Skeletal muscle satellite cell (primary cell): ENCODE data around the gene NAPG.
A peak's percentile ranks its signal among the peaks of the same experiment; 100 is the strongest.
"Not testable (repeated sequence)": the region's sequence is repeated elsewhere in the genome, so short reads cannot be mapped to it uniquely, and the experiment has no call there.

Experiments
- H3K27me3 ChIP-seq: 2 replicates; pipeline ENCODE4 v1.7.0; 2013; ENCODE audit warnings: low read length; ENCODE audit not compliant: control insufficient read depth, insufficient read depth
- H3K36me3 ChIP-seq: 2 replicates; pipeline ENCODE4 v1.7.0; 2013; ENCODE audit warnings: mild to moderate bottlenecking, control low read depth, low read length; ENCODE audit not compliant: insufficient read depth
- H3K4me1 ChIP-seq: 2 replicates; pipeline ENCODE4 v1.7.0; 2013; ENCODE audit warnings: low read length; ENCODE audit not compliant: control insufficient read depth, insufficient read depth
- H3K4me2 ChIP-seq: 2 replicates; pipeline ENCODE4 v1.7.0; 2013; ENCODE audit warnings: mild to moderate bottlenecking, low read length
- H3K4me3 ChIP-seq: 2 replicates; pipeline ENCODE4 v1.7.0; 2013; ENCODE audit warnings: low read length
- H3K9ac ChIP-seq: 2 replicates; pipeline ENCODE4 v1.7.0; 2013; ENCODE audit warnings: mild to moderate bottlenecking, low read depth, low read length, moderate library complexity
- H3K9me3 ChIP-seq: replicated peaks from 2 replicates; pipeline ENCODE4 v1.7.0; 2013; ENCODE audit warnings: mild to moderate bottlenecking, control low read depth, low read length

Gene NAPG

DNA sequence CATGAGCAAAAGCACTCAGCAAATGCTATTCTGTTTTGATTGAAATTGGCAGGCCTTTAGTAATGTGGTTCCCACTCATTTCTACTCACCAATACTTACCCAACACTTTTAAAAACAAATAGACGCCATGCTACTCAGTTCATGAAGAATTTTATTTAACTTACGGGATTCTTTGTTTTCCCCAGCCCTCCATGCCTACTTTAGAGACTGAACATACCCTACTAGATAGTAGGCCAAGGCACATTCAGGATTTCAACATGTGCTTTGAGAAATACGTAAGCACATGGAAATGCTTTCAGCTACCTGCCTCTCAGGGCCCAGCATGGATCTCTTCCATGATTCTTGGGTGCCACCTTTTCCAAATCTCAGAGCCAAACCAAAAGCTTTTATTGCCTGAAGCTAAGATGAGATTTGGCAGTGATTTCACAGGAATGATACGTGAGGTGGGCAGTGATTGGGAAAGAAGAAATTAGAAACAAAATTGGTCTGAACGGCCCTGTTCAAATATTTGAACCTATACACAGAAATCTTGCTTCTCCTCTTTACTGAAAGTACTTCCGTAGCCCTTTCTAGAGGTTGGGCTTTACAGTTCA, 31.4 kb downstream of the NAPG start:
- Histone ChIP-seq H3K4me1 (peaks cover 7% of the 10 kb centered on the region), H3K36me3 (peaks cover 40% of the 10 kb centered on the region), H3K27me3 (no peaks in the 10 kb centered on the region), H3K4me3 (no peak overlapping the region), H3K9me3 (no peaks in the 10 kb centered on the region), H3K9ac (no peak overlapping the region), H3K4me2 (no peak overlapping the region)

DNA sequence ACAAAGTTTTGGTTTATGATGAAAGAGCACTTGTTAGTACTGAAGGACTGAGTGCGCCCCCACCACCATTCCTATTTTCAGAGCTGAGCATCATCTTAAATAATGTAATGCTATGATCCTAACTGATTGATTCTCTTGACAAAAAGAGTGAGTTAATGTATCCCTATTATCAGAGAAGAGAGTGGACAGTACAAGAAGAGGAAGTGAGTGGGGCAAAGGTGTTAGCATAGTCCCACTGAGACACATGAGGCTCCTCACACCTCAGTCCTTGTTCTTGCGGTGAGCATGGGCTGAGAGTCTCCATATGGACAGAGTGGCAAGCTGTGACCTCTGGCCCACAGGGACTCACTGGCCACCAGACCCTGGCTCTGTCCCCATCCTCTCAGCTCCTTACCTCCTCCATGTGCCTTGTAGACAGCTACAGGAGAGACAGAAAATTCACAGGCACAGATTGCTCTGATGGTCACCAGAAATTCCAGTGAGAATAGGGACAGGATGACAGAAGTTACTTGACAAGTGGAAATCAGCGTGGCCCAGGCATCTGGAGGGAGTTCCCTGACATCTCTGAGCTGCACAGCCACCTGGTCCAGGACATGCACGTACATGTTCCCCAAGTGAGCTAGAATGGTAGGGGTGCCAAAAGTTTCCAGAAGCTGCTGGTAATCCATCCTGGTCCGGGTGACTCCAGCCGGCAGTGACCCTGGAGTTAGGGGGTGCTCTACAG, 32.6 kb downstream of the NAPG start:
- no peaks in the 10 kb centered on the region for H3K9me3 ChIP-seq
- H3K4me1 ChIP-seq, result peaks cover 7% of the 10 kb centered on the region
- peaks cover 30% of the 10 kb centered on the region for H3K36me3 ChIP-seq
- H3K27me3 ChIP-seq, result no peaks in the 10 kb centered on the region
- H3K9ac ChIP-seq, result no peak overlapping the region
- no peak overlapping the region for H3K4me2 ChIP-seq
- H3K4me3 ChIP-seq, result no peak overlapping the region

DNA sequence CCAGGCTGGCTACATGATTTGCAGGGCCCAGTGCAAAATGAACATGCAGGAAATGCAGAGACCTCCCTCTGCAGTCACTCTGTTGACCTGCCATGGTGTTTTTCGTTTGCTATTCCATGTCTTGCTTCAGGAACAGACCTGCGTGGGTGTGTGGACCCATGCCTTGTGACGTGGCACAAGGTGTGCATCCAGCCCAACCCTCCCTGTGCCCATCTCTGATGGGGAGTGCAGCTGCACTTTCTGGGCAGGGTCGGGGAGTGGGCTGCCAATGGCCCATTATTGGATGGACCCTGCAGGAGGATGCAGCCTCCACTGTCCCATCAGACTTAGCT, 33.1 kb downstream of the NAPG start:
- Histone ChIP-seq H3K9me3 (no peaks in the 10 kb centered on the region), H3K4me2 (no peak overlapping the region), H3K36me3 (peaks cover 24% of the 10 kb centered on the region), H3K27me3 (no peaks in the 10 kb centered on the region), H3K9ac (no peak overlapping the region), H3K4me3 (no peak overlapping the region), H3K4me1 (peaks cover 7% of the 10 kb centered on the region)

DNA sequence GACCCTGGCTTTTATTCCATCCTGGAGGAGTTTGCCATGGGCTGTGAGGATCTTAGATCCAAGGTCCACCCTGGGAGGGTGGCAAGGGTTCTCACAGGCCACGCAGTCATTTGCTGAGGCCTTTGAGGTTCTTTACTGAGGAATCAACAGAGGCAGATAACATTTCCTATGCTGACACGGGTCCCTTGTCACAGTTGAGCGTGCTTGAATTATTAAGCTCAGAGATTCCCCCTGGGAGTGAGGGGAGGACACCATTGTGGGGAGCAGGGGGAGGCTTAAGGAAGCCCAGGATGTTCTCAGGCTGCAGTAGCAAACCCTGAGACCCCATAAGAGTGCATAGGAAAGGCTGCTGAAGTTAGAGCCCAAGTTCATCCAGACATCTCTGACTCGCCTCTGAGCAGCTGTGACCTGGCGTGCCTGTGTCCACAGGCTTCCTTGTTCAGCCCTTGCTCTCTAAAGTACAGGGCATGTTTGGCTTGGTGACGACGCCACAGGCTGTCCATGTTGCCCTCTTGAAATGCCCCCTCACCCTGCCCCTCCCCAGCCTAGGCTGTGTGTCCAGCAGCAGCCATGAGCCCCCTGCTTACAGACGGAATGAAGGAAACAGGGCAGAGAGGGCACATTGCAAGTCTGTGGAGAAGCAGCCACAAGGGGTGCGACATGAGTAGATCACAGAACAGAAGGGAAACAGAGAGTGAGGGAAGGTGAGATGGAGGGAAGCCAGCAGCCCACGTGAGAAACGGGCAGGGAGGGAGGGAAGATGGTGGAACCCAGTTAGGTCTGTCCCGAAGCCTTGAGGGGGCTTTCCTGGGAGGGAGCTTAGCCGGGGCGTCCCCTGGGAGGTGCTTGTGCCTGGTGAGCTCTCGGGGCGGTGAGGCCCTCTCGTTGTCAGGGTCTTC, 34.0 kb downstream of the NAPG start:
- Histone ChIP-seq H3K4me2 (peak overlapping the region; percentile 43), H3K27me3 (no peaks in the 10 kb centered on the region), H3K4me3 (peak overlapping the region; percentile 33), H3K4me1 (peaks cover 7% of the 10 kb centered on the region), H3K9ac (no peak overlapping the region), H3K9me3 (no peaks in the 10 kb centered on the region), H3K36me3 (peaks cover 17% of the 10 kb centered on the region)

DNA sequence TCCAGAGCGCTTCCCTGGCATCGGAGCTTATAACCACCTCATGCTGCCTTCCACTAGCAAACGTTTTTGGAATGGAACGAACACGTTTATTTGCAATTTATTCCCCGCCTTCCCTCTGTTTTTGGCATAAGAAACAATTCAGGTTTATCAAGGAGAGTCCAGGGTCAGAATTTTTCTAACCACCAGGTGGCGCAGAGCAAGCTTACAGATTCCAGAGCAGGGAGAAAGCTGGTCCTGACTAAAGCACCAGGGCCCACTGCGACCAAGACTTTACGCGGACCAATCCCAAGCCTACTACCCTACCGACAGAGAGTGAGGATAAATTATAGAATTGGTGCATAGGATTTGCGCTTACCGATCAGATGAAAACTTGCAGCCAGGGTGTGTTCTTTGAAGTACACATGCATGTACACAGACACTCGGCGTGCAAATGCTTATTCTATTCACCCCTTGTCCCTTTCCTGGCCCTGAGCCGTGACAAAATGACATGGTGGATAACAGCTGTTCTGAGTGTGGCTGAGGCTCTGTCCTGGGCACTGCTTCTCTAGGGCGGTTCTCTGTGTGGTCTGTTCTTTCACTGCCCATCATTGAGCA, 34.7 kb downstream of the NAPG start:
- H3K4me3 ChIP-seq, result peak overlapping the region; percentile 33

DNA sequence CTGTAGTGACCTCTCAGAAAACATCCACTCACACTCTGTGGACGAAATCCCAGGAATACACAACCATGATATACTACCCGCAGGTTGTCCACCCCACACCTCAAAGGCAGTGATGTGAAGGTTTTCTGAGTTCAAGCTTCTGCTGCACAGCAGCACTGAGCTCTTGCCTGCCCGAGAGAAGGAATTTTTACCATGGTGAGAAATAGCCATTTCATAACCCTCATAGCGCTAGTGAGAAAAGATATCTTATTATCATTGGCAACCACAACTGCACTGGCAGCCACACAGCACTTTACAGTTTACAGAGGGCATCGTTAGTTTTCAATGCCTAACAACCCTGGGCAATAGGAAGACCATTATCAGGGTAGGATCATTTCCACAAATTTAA, 36.9 kb downstream of the NAPG start:
- H3K9me3 ChIP-seq, result no peaks in the 10 kb centered on the region
- H3K9ac ChIP-seq, result no peak overlapping the region
- H3K36me3 ChIP-seq, result no peaks in the 10 kb centered on the region
- no peak overlapping the region for H3K4me3 ChIP-seq
- no peak overlapping the region for H3K4me2 ChIP-seq
- H3K4me1 ChIP-seq, result peaks cover 7% of the 10 kb centered on the region
- H3K27me3 ChIP-seq, result no peaks in the 10 kb centered on the region

More for the DNA sequence above, 34.7 kb downstream of the NAPG start:
- Histone ChIP-seq H3K27me3 (no peaks in the 10 kb centered on the region), H3K36me3 (peaks cover 9% of the 10 kb centered on the region), H3K9me3 (no peaks in the 10 kb centered on the region), H3K9ac (no peak overlapping the region), H3K4me1 (peaks cover 7% of the 10 kb centered on the region), H3K4me2 (peak overlapping the region; percentile 43)

DNA sequence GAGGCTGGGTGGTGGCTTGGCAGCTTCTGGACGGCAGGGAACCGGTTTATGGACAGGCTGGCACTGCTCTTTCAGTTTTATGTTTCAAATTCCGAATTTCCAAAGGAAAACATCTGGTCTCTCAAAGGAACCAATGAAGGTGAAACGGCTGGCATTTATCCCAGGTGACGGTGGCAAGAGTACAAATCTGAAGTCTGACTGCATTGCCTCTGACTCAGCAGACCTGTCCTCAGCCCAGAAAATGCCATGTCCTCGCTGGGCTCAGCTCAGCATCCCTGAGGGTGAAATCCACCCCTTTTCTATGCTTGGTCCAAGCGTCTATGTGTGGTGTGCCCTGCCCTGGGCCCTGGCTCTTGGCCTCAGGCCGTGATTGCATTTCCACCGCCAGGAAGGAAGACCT, 38.1 kb downstream of the NAPG start:
- H3K4me2 ChIP-seq, result no peak overlapping the region
- no peaks in the 10 kb centered on the region for H3K9me3 ChIP-seq
- no peak overlapping the region for H3K4me3 ChIP-seq
- H3K36me3 ChIP-seq, result no peaks in the 10 kb centered on the region
- H3K9ac ChIP-seq, result no peak overlapping the region
- H3K4me1 ChIP-seq, result peaks cover 7% of the 10 kb centered on the region
- H3K27me3 ChIP-seq, result no peaks in the 10 kb centered on the region

DNA sequence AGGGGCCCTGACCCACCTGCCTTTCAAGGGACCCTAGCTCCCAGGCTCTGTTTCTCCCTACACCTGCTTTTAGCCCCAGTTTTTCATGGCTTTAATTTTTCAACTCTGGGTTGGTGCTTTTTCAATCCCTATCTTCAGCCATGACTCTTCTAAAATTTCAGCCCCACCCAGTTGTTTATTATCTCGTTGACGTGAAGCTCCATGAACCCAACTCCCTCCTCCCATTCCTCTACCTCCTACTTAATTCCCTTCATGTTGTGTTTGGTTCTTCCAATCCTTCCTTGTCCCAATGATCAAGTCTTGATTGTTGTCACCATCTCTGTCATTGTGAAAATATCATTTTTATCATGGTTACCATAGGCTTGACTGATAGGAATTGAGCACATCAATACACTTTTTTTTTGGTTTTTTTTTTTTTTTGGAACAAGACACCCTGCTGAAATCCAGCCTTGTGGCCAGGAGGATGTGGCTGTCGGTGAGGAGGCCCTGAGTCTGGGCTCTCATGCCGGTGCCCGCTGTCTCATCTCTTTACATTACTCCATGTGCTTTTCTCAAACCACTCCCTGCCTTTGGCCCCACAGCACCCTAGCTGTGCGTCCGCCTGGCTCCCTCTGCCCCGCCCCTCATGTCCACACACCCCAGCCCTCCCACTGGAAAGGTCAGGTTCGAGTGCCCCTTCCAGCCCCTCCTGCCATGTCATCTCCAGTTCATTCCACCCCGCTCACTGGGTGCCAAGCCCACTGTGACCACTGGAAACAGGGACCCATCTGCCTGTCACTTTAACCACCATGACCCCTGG, 39.3 kb downstream of the NAPG start:
- Histone ChIP-seq H3K4me1 (peaks cover 1% of the 10 kb centered on the region), H3K9ac (no peak overlapping the region), H3K4me3 (no peak overlapping the region), H3K4me2 (no peak overlapping the region), H3K9me3 (no peaks in the 10 kb centered on the region), H3K36me3 (no peaks in the 10 kb centered on the region), H3K27me3 (no peaks in the 10 kb centered on the region)

DNA sequence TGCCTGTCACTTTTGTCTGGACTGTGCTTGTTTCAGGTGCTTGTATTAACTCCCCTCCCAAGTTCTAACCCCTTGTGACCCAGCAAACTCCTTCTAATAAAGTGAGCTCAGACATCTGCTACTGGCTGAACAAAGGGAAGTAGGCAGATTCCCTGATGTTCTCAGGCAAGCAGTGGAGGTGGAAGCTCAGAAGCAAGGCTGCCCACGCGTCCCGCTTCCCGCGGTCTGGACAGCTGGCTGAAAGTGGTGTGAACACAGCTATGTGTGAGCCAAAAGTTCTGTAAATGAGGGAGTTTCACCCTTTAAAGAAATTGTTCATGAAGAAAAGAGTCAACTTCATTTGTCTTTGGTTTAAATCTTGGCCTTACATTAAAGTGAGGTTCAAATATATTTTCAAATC, 40.0 kb downstream of the NAPG start:
- no peak overlapping the region for H3K4me2 ChIP-seq
- no peaks in the 10 kb centered on the region for H3K36me3 ChIP-seq

DNA sequence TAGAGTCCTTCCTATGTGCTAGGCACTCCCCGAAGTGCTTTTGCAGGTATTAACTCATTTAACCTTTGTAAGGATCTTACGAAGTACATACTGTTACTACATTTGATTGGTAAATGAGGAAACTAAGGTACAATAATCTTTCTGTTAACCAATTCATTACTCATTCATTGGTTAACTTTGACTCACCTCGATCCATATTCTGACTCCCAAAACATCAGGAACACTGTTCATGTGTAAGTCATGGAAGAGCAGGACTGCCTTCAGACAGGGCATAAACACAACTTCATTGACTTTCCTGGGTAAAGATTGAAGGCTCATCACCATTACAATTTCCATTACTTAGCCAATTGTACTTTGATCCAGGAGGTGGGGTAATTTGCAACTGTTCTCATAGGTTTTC, 40.6 kb downstream of the NAPG start:
- H3K4me3 ChIP-seq, result no peak overlapping the region
- no peaks in the 10 kb centered on the region for H3K9me3 ChIP-seq
- no peaks in the 10 kb centered on the region for H3K27me3 ChIP-seq
- H3K4me1 ChIP-seq, result no peaks in the 10 kb centered on the region
- H3K36me3 ChIP-seq, result no peaks in the 10 kb centered on the region
- H3K4me2 ChIP-seq, result no peak overlapping the region
- H3K9ac ChIP-seq, result no peak overlapping the region

More for the DNA sequence above, 40.0 kb downstream of the NAPG start:
- no peaks in the 10 kb centered on the region for H3K27me3 ChIP-seq
- H3K9ac ChIP-seq, result no peak overlapping the region
- no peak overlapping the region for H3K4me3 ChIP-seq
- H3K9me3 ChIP-seq, result no peaks in the 10 kb centered on the region
- H3K4me1 ChIP-seq, result no peaks in the 10 kb centered on the region

DNA sequence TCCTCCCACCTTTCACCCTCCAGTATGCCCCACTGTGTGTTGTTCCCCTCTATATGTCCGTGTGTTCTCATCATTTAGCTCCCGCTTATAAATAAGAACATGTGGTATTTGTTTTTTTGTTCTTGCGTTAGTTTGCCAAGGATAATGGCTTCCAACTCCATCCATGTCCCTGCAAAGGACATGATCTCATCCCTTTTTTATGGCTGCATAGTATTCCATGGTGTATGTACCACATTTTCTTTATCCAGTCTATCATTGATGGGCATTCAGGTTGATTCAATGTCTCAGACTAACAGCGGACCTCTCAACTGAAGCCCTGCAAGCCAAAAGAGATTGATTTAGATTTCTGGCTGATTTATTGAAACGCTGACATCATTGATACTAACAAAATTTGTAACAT, 44.1 kb downstream of the NAPG start:
- not testable (repeated sequence) for H3K4me2 ChIP-seq, H3K9me3 ChIP-seq, H3K4me3 ChIP-seq, H3K9ac ChIP-seq, H3K4me1 ChIP-seq, H3K36me3 ChIP-seq, H3K27me3 ChIP-seq
